NCI-H2227 treated with DMSO at 0.1 percent for 48 hours (cell line): ENCODE data around the gene CNNM4.

Source experiments
- DNase-seq: peaks from one replicate; lab custom pipeline; 2025; lab: John Stamatoyannopoulos, UW

The CNNM4 gene

GRCh38 chr2:96759548-96759947 is 1.2 kb upstream of the CNNM4 start:
- DNase-seq, result no peak

GRCh38 chr2:96760986-96761832 is 507 bp downstream of the CNNM4 start:
- peak; percentile 48 for DNase-seq

GRCh38 chr2:96762529-96763311 is 2.0 kb downstream of the CNNM4 start:
- peak; percentile 32 for DNase-seq

- no peak for DNase-seq
Measured at GRCh38 chr2:96763511-96764252, 3.0 kb downstream of the CNNM4 start.

GRCh38 chr2:96764253-96764637 is 3.5 kb downstream of the CNNM4 start:
- no peak for DNase-seq

- DNase-seq, result no peak
Measured at GRCh38 chr2:96767135-96767871, 6.6 kb downstream of the CNNM4 start.

GRCh38 chr2:96768083-96768561 is 7.4 kb downstream of the CNNM4 start:
- no peak for DNase-seq

GRCh38 chr2:96769814-96770213 is 9.1 kb downstream of the CNNM4 start:
- no peak for DNase-seq

GRCh38 chr2:96770442-96771202 is 9.9 kb downstream of the CNNM4 start:
- no peak for DNase-seq

GRCh38 chr2:96771796-96772618 is 11.3 kb downstream of the CNNM4 start:
- DNase-seq, result no peak

- no peak for DNase-seq
Measured at GRCh38 chr2:96772903-96773671, 12.4 kb downstream of the CNNM4 start.

GRCh38 chr2:96773922-96774321 is 13.2 kb downstream of the CNNM4 start:
- DNase-seq, result no peak

GRCh38 chr2:96775160-96775559 is 14.5 kb downstream of the CNNM4 start:
- DNase-seq, result no peak

GRCh38 chr2:96783388-96783787 is 22.7 kb downstream of the CNNM4 start:
- no peak for DNase-seq

- no peak for DNase-seq
Measured at GRCh38 chr2:96787411-96787810, 26.7 kb downstream of the CNNM4 start.

GRCh38 chr2:96788442-96789244 is 27.9 kb downstream of the CNNM4 start:
- no peak for DNase-seq

- DNase-seq, result no peak
Measured at GRCh38 chr2:96789245-96789617, 28.5 kb downstream of the CNNM4 start.
